SK-N-MC (cell line): Measurements from ENCODE around the gene MARF1.

Experiments used
- EZH2 ChIP-seq: fragments of 200-600 bp; sonication (generic); IDR thresholded peaks from one replicate; pipeline ENCODE4 v1.6.1; 2017; ENCODE audit warnings: antibody characterized with exemption
- FOXP2 ChIP-seq: optimal IDR thresholded peaks from 2 replicates; pipeline ENCODE3; 2011; ENCODE audit warnings: mild to moderate bottlenecking, moderate library complexity; ENCODE audit not compliant: insufficient read depth; ENCODE audit errors: extremely low read length, control extremely low read depth
- POLR2AphosphoS5 ChIP-seq: IDR thresholded peaks from 2 replicates; pipeline ENCODE4 v1.6.1; 2012; ENCODE audit warnings: mild to moderate bottlenecking, low read depth, low read length, borderline replicate concordance

DNA sequence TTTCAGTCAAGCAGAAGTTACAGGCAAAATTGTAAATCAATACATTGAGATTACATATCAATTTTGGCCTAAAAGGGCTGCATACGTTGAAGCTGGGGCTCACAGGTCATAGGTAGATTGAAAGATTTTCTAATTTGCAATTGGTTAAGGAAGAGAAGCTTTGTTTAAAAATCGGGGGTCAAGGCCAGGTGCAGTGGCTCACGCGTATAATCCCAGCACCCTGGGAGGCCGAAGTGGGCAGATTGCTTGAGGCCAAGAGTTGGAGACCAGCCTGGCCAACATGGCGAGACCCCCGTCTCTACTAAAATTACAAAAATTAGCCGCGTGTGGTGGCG is 68.4 kb downstream of the MARF1 start:
- TF ChIP-seq EZH2 (no peak), POLR2AphosphoS5 (no peak), FOXP2 (no peak)
